Measurements from ENCODE around the gene SRSF2.
"Not testable (repeated sequence)": the region's sequence is repeated elsewhere in the genome, so short reads cannot be mapped to it uniquely, and the experiment has no call there.

- TF ChIP-seq, protein P1, sequence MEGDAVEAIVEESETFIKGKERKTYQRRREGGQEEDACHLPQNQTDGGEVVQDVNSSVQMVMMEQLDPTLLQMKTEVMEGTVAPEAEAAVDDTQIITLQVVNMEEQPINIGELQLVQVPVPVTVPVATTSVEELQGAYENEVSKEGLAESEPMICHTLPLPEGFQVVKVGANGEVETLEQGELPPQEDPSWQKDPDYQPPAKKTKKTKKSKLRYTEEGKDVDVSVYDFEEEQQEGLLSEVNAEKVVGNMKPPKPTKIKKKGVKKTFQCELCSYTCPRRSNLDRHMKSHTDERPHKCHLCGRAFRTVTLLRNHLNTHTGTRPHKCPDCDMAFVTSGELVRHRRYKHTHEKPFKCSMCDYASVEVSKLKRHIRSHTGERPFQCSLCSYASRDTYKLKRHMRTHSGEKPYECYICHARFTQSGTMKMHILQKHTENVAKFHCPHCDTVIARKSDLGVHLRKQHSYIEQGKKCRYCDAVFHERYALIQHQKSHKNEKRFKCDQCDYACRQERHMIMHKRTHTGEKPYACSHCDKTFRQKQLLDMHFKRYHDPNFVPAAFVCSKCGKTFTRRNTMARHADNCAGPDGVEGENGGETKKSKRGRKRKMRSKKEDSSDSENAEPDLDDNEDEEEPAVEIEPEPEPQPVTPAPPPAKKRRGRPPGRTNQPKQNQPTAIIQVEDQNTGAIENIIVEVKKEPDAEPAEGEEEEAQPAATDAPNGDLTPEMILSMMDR (IDR thresholded peaks at IDR 0.05) = not testable (repeated sequence)
- TF ChIP-seq POLR2A (IDR thresholded peaks at IDR 0.05) = not testable (repeated sequence)
These were observed 8.7 kb upstream of the SRSF2 start for GRCh38 chr17:76745785-76746184.
